Measurements from ENCODE around the gene PACSIN3.

DNA sequence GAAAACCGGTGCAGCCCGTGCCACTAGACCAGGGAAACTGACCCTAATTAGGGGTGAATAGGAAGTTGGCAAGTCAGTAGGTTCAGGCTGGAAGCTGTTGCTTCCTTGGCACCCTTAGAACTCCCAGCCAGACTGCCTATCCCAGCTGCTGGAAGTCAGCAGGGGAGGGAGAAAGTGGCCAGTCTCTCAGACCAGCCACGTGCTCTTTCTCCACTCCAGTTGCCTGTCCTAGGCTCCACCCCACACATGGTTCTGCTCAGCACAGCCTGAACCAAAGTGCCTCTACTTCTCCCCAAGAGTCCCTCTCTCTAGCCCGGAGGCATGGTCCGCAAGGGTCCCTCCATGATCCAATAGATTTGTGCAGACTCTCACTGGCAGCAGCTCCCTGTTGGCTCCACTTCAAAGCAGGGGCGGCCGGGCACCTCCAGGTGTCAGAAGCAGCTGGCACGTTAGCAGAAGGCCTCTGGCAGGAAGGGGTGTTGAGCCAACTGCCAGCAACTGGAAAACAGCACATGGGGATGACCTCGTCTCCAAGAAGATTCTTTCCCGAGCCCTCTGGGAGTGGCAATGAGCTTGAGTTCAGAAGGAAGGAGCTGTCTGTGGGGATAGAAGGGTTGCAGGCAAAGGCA lies 37.2 kb downstream of the PACSIN3 start:
- TF ChIP-seq CTCF (IDR thresholded peaks at IDR 0.05) (no peak), POLR2A (IDR thresholded peaks at IDR 0.05) (no peak)

Measured in thyroid gland (tissue), 4 donors.